Osteocyte (in vitro differentiated cells): ENCODE results near the gene MBD3. TPM values are rescaled to one million over a fixed set of nuclear protein-coding genes. Genes with fewer than 3 reads are reported as not detected.

Experiments
- DNase-seq: peaks from one replicate; pipeline ENCODE4 v3.0.0; 2021; ENCODE audit warnings: mixed read lengths; ENCODE audit not compliant: unreplicated experiment; ENCODE audit errors: extremely low spot score
- H3K27ac Mint-ChIP-seq: one replicate; pipeline ENCODE4 v1.8.0; 2021; ENCODE audit warnings: mild to moderate bottlenecking, mixed read lengths; ENCODE audit not compliant: unreplicated experiment
- H3K27me3 Mint-ChIP-seq: one replicate; pipeline ENCODE4 v1.8.0; 2021; ENCODE audit warnings: mixed read lengths; ENCODE audit not compliant: unreplicated experiment
- H3K36me3 Mint-ChIP-seq: one replicate; pipeline ENCODE4 v1.8.0; 2021; ENCODE audit warnings: mixed read lengths; ENCODE audit not compliant: unreplicated experiment
- H3K4me1 Mint-ChIP-seq: one replicate; pipeline ENCODE4 v1.8.0; 2021; ENCODE audit warnings: mixed read lengths; ENCODE audit not compliant: unreplicated experiment
- H3K4me3 Mint-ChIP-seq: one replicate; pipeline ENCODE4 v1.8.0; 2021; ENCODE audit warnings: mild to moderate bottlenecking, moderate library complexity, mixed read lengths; ENCODE audit not compliant: unreplicated experiment
- H3K9me3 Mint-ChIP-seq: one replicate; pipeline ENCODE4 v1.8.0; 2021; ENCODE audit warnings: mixed read lengths; ENCODE audit not compliant: unreplicated experiment
- CTCF ChIP-seq: fragments of 200-600 bp; sonication (generic); IDR thresholded peaks from 2 replicates; pipeline ENCODE4 v1.5.0; 2021; ENCODE audit warnings: antibody characterized with exemption, mild to moderate bottlenecking, moderate library complexity
- total RNA-seq: library from RNA; stranded (reverse); gene quantifications from 2 replicates; pipeline ENCODE4 v1.2.1, GENCODE V29; 2021

MBD3 gene
- total RNA-seq, 1 donor from 2014 or later, result 101 TPM

GRCh38 chr19:1606138-1606651 is 13.5 kb upstream of the MBD3 start:
- peaks cover 27% of the 10 kb centered on the region for H3K4me1 Mint-ChIP-seq

DNA sequence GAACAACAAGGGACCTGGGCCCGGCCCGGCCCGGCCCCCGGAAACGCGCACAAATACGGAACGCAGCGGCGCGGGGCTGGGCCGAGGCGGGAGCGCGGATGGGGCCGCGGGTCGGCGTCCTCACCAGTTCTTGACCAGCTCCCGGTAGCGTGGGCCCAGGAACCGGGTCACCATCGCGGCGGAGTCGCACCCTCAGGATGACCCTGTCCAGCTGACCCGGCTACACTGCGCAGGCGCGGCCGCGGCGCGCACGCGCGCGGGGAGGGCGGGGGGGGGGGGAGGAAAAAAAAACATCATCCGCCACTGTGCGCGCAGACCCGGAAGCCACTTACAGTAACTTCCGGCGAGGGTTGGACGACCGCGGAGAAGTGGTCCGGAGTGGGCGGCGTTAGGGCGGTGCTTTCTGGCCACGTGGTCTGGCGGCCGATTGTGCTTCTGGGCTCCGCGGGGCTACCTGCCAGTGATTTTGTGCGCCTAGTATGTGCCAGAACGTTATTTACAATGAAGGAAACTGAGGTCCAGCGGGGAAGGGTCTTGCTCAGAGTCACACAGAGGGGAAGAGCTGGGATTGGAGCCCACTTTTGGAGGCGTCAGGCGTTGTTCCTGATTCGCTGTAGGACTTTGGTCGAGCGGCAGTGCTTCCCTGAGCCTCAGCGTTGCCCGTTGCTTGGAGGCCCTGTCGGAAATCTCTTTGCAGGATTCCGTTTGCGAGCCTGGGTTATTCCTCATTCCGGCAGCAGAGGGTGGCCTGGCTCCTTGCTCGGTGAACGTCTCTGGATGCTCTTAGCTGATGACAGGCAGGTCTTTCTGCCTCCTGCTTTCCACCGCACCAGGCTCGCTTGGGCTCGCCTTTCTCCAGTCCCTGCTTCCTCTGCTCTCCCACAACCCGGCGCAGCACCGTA is 12.8 kb upstream of the MBD3 start, which contains the start of gene UQCR11:
Gene UQCR11 (minus strand): TSS at position 227 of the 902 bp plus-strand sequence. CDS start 53 bp downstream, at position 174.
- Mint-ChIP-seq H3K27me3 (no peaks in the 10 kb centered on the region), H3K4me3 (peak within 1 kb of the TSS; percentile 93)

More at GRCh38 chr19:1606138-1606651, 13.5 kb upstream of the MBD3 start:
- Mint-ChIP-seq H3K27me3 (no peaks in the 10 kb centered on the region), H3K9me3 (no peaks in the 10 kb centered on the region), H3K36me3 (peaks cover 3% of the 10 kb centered on the region), H3K4me3 (peak overlapping the region; percentile 93), H3K27ac (peak overlapping the region; percentile 100)
- no peak for DNase-seq
- no peak for TF ChIP-seq CTCF

GRCh38 chr19:1602091-1602707 is 9.5 kb upstream of the MBD3 start:
- no peak for TF ChIP-seq CTCF
- Mint-ChIP-seq H3K27ac (no peak overlapping the region), H3K36me3 (peaks cover 6% of the 10 kb centered on the region), H3K4me1 (peaks cover 22% of the 10 kb centered on the region), H3K9me3 (no peaks in the 10 kb centered on the region), H3K27me3 (no peaks in the 10 kb centered on the region), H3K4me3 (no peak overlapping the region)
- no peak for DNase-seq

More for the DNA sequence above, 12.8 kb upstream of the MBD3 start, which contains the start of gene UQCR11:
- Mint-ChIP-seq H3K4me1 (peaks cover 27% of the 10 kb centered on the region), H3K9me3 (no peaks in the 10 kb centered on the region), H3K27ac (peak within 1 kb of the TSS; percentile 100), H3K36me3 (peaks cover 2% of the 10 kb centered on the region)
- TF ChIP-seq CTCF, result peak; percentile 75
- DNase-seq, result peak; percentile 97

DNA sequence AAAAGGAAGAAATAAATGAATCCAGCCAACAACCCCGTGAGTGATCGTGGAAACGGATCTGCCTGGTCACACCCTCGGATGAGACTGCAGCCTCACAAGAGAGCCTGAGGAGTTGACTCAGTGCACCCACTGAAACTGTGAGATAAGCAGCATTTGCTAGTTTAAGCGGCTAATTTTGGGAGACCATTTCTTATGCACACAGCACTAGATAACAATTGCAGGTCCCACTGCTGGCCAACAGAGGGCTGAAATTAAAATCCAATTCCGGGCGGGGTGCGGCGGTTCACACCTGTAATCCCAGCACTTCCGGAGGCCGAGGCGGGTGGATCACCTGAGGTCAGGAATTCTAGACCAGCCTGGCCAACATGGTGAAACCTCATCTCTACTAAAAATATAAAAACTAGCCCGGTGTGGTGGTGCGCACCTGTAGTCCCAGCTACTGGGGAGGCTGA is 9.0 kb upstream of the MBD3 start:
- Mint-ChIP-seq H3K36me3 (peaks cover 8% of the 10 kb centered on the region), H3K4me1 (peaks cover 20% of the 10 kb centered on the region), H3K27me3 (no peaks in the 10 kb centered on the region), H3K9me3 (no peaks in the 10 kb centered on the region), H3K4me3 (no peak overlapping the region), H3K27ac (no peak overlapping the region)
- DNase-seq, result no peak
- TF ChIP-seq CTCF, result no peak

GRCh38 chr19:1599460-1599846 is 6.8 kb upstream of the MBD3 start:
- H3K27me3 Mint-ChIP-seq, result no peaks in the 10 kb centered on the region
- peaks cover 11% of the 10 kb centered on the region for H3K4me1 Mint-ChIP-seq
- H3K36me3 Mint-ChIP-seq, result peaks cover 10% of the 10 kb centered on the region
- no peak overlapping the region for H3K4me3 Mint-ChIP-seq
- no peak overlapping the region for H3K27ac Mint-ChIP-seq
- no peak for TF ChIP-seq CTCF
- no peaks in the 10 kb centered on the region for H3K9me3 Mint-ChIP-seq
- DNase-seq, result no peak
